DND-41 (cell line): ENCODE measurements around the gene NCBP1.

Experiments
- ATAC-seq: fragments of 200-7000 bp; cut with Tn5 transposase; 3 replicates; pipeline ENCODE4 v1.9.1; 2021; ENCODE audit warnings: low read depth; ENCODE audit not compliant: insufficient read depth
- DNase-seq: peaks from one replicate; pipeline ENCODE4 v3.0.0-alpha.2; 2020
- H2AFZ ChIP-seq: 2 replicates; pipeline ENCODE4 v1.6.0; 2012; ENCODE audit warnings: low read depth, low read length
- H3K27ac ChIP-seq: 2 replicates; pipeline ENCODE4 v1.5.1; 2012; ENCODE audit warnings: low read length, inconsistent platforms
- H3K27me3 ChIP-seq: fragments of 200-600 bp; sonication (generic); 2 replicates; pipeline ENCODE4 v1.6.0; 2012; ENCODE audit warnings: low read length, mild to moderate bottlenecking, inconsistent platforms; ENCODE audit not compliant: insufficient read depth, poor library complexity
- H3K36me3 ChIP-seq: 2 replicates; pipeline ENCODE4 v1.5.1; 2012; ENCODE audit warnings: low read length, inconsistent platforms; ENCODE audit not compliant: insufficient read depth
- H3K4me1 ChIP-seq: 2 replicates; pipeline ENCODE4 v1.5.1; 2012; ENCODE audit warnings: mild to moderate bottlenecking, low read length; ENCODE audit not compliant: insufficient read depth
- H3K4me2 ChIP-seq: 2 replicates; pipeline ENCODE4 v1.6.0; 2012; ENCODE audit warnings: mild to moderate bottlenecking, moderate library complexity, low read length, inconsistent platforms; ENCODE audit not compliant: insufficient read depth
- H3K4me3 ChIP-seq, 2 experiments: fragments of 200-600 bp in 1 of 2; shearing (Covaris generic) in 1 of 2; 2 replicates each; pipeline ENCODE4 v1.5.1; 2012 to 2016; ENCODE audit warnings: inconsistent platforms in 2 of 2, low read length in 2 of 2, mild to moderate bottlenecking in 2 of 2, low read depth in 1 of 2, moderate library complexity in 1 of 2
- H3K79me2 ChIP-seq: 2 replicates; pipeline ENCODE4 v1.6.0; 2012; ENCODE audit warnings: low read length, inconsistent platforms; ENCODE audit not compliant: insufficient read depth
- H3K9ac ChIP-seq: 2 replicates; pipeline ENCODE4 v1.6.0; 2012; ENCODE audit warnings: low read depth, mild to moderate bottlenecking, inconsistent platforms, low read length, moderate library complexity
- H3K9me3 ChIP-seq: 2 replicates; pipeline ENCODE4 v1.5.1; 2012; ENCODE audit warnings: low read length, moderate library complexity, mild to moderate bottlenecking, inconsistent platforms; ENCODE audit not compliant: insufficient read depth, severe bottlenecking
- H4K20me1 ChIP-seq: 2 replicates; pipeline ENCODE4 v1.6.0; 2012; ENCODE audit warnings: low read length; ENCODE audit not compliant: insufficient read depth
- EZH2 ChIP-seq: IDR thresholded peaks from 3 replicates; pipeline ENCODE4 v1.6.1; 2012; ENCODE audit warnings: borderline replicate concordance, low read depth, mild to moderate bottlenecking, moderate library complexity, low read length, inconsistent platforms; ENCODE audit not compliant: severe bottlenecking
- TF ChIP-seq, protein P1 (sequence below): IDR thresholded peaks from 2 replicates; pipeline ENCODE4 v1.5.1; 2012; ENCODE audit warnings: borderline replicate concordance, low read length, moderate library complexity, mild to moderate bottlenecking; ENCODE audit not compliant: poor library complexity, severe bottlenecking; ENCODE audit errors: extremely low read depth

NCBP1 gene

DNA sequence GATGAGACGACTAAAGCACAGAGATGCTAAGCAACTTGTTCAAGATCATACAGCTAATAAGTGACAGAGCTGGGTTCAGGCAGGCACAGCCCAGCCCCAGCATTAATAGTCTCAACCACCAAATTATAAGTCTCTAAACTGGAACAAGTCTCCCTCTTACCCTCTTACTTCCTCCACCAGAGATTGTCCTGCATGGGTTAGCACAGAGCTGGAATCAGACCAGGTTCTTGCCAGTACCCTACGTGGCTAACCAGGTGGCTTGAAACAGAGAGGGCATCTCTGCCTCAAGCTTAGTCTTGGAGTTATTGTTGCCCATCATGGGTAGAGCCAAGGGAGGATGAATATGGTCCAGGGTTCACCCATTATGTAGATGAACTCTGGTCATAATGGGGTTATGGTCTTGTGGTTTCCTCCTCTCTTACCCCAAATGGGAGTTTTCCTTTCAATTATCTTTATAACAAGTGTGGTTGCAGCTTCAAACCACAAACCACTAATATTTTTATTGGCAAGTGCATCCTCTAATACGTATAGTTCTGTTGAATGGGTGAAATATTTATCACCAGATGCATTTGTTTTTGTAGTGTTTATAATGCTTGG, 71.8 kb downstream of the NCBP1 start:
- H3K9ac ChIP-seq, result no peak overlapping the region
- TF ChIP-seq EZH2, result no peak
- TF ChIP-seq, protein P1, sequence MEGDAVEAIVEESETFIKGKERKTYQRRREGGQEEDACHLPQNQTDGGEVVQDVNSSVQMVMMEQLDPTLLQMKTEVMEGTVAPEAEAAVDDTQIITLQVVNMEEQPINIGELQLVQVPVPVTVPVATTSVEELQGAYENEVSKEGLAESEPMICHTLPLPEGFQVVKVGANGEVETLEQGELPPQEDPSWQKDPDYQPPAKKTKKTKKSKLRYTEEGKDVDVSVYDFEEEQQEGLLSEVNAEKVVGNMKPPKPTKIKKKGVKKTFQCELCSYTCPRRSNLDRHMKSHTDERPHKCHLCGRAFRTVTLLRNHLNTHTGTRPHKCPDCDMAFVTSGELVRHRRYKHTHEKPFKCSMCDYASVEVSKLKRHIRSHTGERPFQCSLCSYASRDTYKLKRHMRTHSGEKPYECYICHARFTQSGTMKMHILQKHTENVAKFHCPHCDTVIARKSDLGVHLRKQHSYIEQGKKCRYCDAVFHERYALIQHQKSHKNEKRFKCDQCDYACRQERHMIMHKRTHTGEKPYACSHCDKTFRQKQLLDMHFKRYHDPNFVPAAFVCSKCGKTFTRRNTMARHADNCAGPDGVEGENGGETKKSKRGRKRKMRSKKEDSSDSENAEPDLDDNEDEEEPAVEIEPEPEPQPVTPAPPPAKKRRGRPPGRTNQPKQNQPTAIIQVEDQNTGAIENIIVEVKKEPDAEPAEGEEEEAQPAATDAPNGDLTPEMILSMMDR, result no peak
- H3K79me2 ChIP-seq, result no peaks in the 10 kb centered on the region
- H4K20me1 ChIP-seq, result no peaks in the 10 kb centered on the region
- H3K27ac ChIP-seq, result no peak overlapping the region
- H2AFZ ChIP-seq, result no peak overlapping the region
- no peak overlapping the region for H3K4me3 ChIP-seq
- H3K9me3 ChIP-seq, result no peaks in the 10 kb centered on the region
- no peak overlapping the region for H3K4me2 ChIP-seq
- H3K36me3 ChIP-seq, result no peaks in the 10 kb centered on the region
- no peaks in the 10 kb centered on the region for H3K4me1 ChIP-seq
- DNase-seq (no peak), ATAC-seq (no peak)
- H3K27me3 ChIP-seq, result peaks cover 17% of the 10 kb centered on the region

DNA sequence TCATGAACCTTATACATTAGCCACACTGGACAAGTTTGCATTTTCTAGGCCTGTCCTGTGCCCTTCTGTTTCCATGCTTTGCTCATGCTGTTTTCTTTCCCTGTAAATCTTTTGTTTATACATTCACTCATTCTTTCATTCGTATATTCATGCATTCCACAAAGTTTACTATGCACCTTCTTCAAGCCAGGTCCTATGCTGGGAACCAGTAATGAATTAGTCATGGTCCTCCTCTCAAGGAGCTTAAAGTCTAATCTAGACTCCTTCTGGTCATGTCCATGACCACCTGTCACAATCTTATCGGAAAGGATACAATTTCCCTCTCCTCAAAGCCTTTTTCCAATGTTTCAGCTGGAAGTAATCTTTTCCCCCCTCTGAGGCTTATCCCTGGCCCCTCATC, 72.6 kb downstream of the NCBP1 start:
- TF ChIP-seq, protein P1, result no peak
- TF ChIP-seq EZH2, result no peak
- no peak overlapping the region for H3K4me3 ChIP-seq
- no peak overlapping the region for H3K27ac ChIP-seq
- DNase-seq (no peak), ATAC-seq (no peak)
- H4K20me1 ChIP-seq, result no peaks in the 10 kb centered on the region
- H3K27me3 ChIP-seq, result peaks cover 17% of the 10 kb centered on the region
- no peaks in the 10 kb centered on the region for H3K9me3 ChIP-seq
- H3K4me2 ChIP-seq, result no peak overlapping the region
- no peak overlapping the region for H3K9ac ChIP-seq
- no peaks in the 10 kb centered on the region for H3K79me2 ChIP-seq
- peaks cover 3% of the 10 kb centered on the region; the same call in 1 of the 2 replicates for H3K4me1 ChIP-seq
- H3K36me3 ChIP-seq, result no peaks in the 10 kb centered on the region
- H2AFZ ChIP-seq, result no peak overlapping the region

DNA sequence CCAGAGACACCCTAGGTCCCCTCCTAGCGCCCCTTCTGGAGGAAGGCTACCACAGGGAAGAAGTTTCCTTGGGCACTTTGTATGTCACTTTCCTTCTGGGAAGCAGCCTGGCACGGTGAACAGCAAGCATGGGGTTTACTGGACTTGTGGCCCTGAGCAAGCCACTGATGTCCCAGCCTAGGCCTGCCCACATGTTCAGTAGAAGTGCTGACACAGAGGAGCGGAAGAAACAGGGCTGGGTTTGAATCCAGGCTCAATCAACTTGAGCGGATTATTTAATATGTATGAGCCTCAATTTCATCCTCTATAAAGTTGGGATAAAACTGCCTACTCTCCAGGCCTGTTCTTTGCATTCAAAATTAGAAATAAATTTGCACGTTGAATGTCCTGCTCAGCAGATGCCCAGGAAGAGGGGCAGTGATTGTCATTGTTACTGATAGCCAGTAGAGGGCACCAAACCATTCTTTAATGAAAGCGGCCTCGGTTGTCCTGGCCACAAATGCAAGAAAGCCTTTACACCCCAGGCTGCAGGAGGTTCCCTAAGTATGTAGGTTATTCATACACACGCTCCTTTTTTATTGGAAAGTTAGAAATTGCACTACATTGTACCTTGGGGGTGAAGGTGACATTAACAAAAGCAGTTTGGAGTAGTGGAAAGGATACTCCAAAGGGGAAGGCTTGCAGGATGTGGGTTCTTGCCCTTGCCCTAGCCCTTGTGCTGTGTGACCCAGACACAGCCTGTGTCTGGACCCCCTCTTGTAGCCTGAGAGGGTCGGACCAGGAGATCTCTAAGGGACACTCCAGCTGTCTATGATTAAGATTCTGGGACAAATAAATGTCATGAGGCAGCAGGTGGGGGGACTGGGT, 77.0 kb downstream of the NCBP1 start:
- Histone ChIP-seq H3K4me1 (peaks cover 9% of the 10 kb centered on the region), H3K27ac (no peak overlapping the region), H3K9ac (no peak overlapping the region), H3K79me2 (no peaks in the 10 kb centered on the region), H3K27me3 (peaks cover 12% of the 10 kb centered on the region), H4K20me1 (no peaks in the 10 kb centered on the region), H3K36me3 (no peaks in the 10 kb centered on the region), H3K9me3 (no peaks in the 10 kb centered on the region), H3K4me2 (no peak overlapping the region), H2AFZ (no peak overlapping the region), H3K4me3 (no peak overlapping the region)
- TF ChIP-seq EZH2, result no peak
- TF ChIP-seq, protein P1, result peak; percentile 84
- peak; percentile 40 for DNase-seq
- peak; percentile 91 for ATAC-seq
